Astrocyte (in vitro differentiated cells and primary cell): Measurements from ENCODE around the gene PANX3. TPM values are rescaled to one million over a fixed set of nuclear protein-coding genes. Genes with fewer than 3 reads are reported as not detected.

ENCODE experiments used
- DNase-seq: peaks from one replicate; pipeline ENCODE4 v3.0.0-alpha.2; 2010; ENCODE audit warnings: low read depth
- FAIRE-seq: peaks from 2 replicates; lab custom pipeline; 2011; peaks lifted over from hg19 to GRCh38; lab: Jason Lieb, UNC
- H2AFZ ChIP-seq: 2 replicates; pipeline ENCODE4 v1.6.0; 2012; ENCODE audit warnings: low read depth, low read length, inconsistent platforms
- H3K27ac ChIP-seq: 2 replicates; pipeline ENCODE4 v1.5.1; 2011; ENCODE audit warnings: low read depth, low read length, inconsistent platforms
- H3K27me3 ChIP-seq: 2 replicates; pipeline ENCODE4 v1.6.0; 2011; ENCODE audit warnings: low read length, inconsistent platforms; ENCODE audit not compliant: insufficient read depth
- H3K36me3 ChIP-seq: 2 replicates; pipeline ENCODE4 v1.5.1; 2011; ENCODE audit warnings: low read length, inconsistent platforms; ENCODE audit not compliant: insufficient read depth
- H3K4me1 ChIP-seq: 2 replicates; pipeline ENCODE4 v1.5.1; 2011; ENCODE audit warnings: low read length, inconsistent platforms; ENCODE audit not compliant: insufficient read depth
- H3K4me2 ChIP-seq: 2 replicates; pipeline ENCODE4 v1.6.0; 2012; ENCODE audit warnings: low read length, inconsistent platforms
- H3K4me3 ChIP-seq: 2 replicates; pipeline ENCODE4 v1.5.1; 2011; ENCODE audit warnings: low read depth, mild to moderate bottlenecking, low read length, inconsistent platforms; ENCODE audit not compliant: insufficient read depth
- H3K79me2 ChIP-seq: 2 replicates; pipeline ENCODE4 v1.6.0; 2012; ENCODE audit warnings: mild to moderate bottlenecking, low read length, inconsistent platforms; ENCODE audit not compliant: insufficient read depth
- H3K9ac ChIP-seq: 2 replicates; pipeline ENCODE4 v1.6.0; 2012; ENCODE audit warnings: mild to moderate bottlenecking, low read length, inconsistent platforms
- H3K9me3 ChIP-seq: 2 replicates; pipeline ENCODE4 v1.5.1; 2012; ENCODE audit warnings: low read depth, mild to moderate bottlenecking, low read length, inconsistent platforms; ENCODE audit not compliant: insufficient read depth
- H4K20me1 ChIP-seq: 2 replicates; pipeline ENCODE4 v1.6.0; 2012; ENCODE audit warnings: low read length, inconsistent platforms; ENCODE audit not compliant: insufficient read depth
- H3K27ac Mint-ChIP-seq: one replicate; pipeline ENCODE4 v1.8.0; 2021; ENCODE audit warnings: mild to moderate bottlenecking, mixed read lengths; ENCODE audit not compliant: unreplicated experiment
- H3K27me3 Mint-ChIP-seq: one replicate; pipeline ENCODE4 v1.8.0; 2021; ENCODE audit warnings: low read depth, mixed read lengths; ENCODE audit not compliant: unreplicated experiment
- H3K36me3 Mint-ChIP-seq: one replicate; pipeline ENCODE4 v1.8.0; 2021; ENCODE audit warnings: low read depth, mixed read lengths; ENCODE audit not compliant: unreplicated experiment
- H3K4me1 Mint-ChIP-seq: one replicate; pipeline ENCODE4 v1.8.0; 2021; ENCODE audit warnings: low read depth, mixed read lengths; ENCODE audit not compliant: unreplicated experiment
- H3K4me3 Mint-ChIP-seq: one replicate; pipeline ENCODE4 v1.8.0; 2021; ENCODE audit warnings: mild to moderate bottlenecking, moderate library complexity, mixed read lengths; ENCODE audit not compliant: unreplicated experiment
- H3K9me3 Mint-ChIP-seq: one replicate; pipeline ENCODE4 v1.8.0; 2021; ENCODE audit warnings: mild to moderate bottlenecking, mixed read lengths; ENCODE audit not compliant: unreplicated experiment
- CTCF ChIP-seq: IDR thresholded peaks from 2 replicates; pipeline ENCODE4 v1.5.1; 2011; ENCODE audit warnings: low read depth, mild to moderate bottlenecking, inconsistent platforms, low read length, moderate library complexity; ENCODE audit not compliant: insufficient read depth
- EZH2 ChIP-seq: IDR thresholded peaks from 2 replicates; pipeline ENCODE4 v1.6.1; 2012; ENCODE audit warnings: mild to moderate bottlenecking, low read length, inconsistent platforms; ENCODE audit not compliant: insufficient read depth
- total RNA-seq: library from RNA; stranded (reverse); gene quantifications from 2 replicates; pipeline ENCODE4 v1.2.1, GENCODE V29; 2021

Gene PANX3
- total RNA-seq, 1 donor from 2014 or later, result not detected

DNA sequence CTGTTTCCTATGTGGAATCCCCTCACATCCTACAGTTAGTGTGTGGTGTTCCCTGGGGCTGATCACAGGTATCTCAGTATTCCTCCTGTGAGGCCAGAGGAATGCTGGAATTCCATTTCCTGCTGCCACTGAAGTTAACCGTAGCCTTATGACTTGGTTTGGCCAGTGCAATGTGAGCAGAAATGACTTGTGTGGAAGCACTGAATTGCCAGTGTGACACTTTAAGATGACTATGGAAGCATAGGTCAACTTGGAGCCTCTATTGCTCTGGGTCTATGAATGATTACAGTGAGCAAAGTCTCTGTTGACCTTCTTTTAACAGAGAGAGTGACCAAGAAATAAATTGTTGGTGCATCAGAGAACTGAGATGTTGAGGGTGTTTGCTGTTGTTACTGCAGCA is 28.0 kb downstream of the PANX3 start:
- Mint-ChIP-seq H3K27ac (no peak overlapping the region), H3K9me3 (peaks cover 1% of the 10 kb centered on the region), H3K4me3 (no peak overlapping the region), H3K27me3 (no peaks in the 10 kb centered on the region), H3K4me1 (peaks cover 13% of the 10 kb centered on the region), H3K36me3 (peaks cover 5% of the 10 kb centered on the region)
- Histone ChIP-seq H3K79me2 (no peaks in the 10 kb centered on the region), H4K20me1 (peaks cover 2% of the 10 kb centered on the region), H3K4me2 (no peak overlapping the region), H3K36me3 (peaks cover 12% of the 10 kb centered on the region), H3K27me3 (no peaks in the 10 kb centered on the region), H3K4me1 (peaks cover 9% of the 10 kb centered on the region), H3K4me3 (no peak overlapping the region), H2AFZ (no peak overlapping the region), H3K9me3 (no peaks in the 10 kb centered on the region), H3K27ac (no peak overlapping the region), H3K9ac (no peak overlapping the region)
- DNase-seq (no peak), FAIRE-seq (no peak)
- TF ChIP-seq EZH2 (no peak), CTCF (no peak)

GRCh38 chr11:124640666-124641065 is 29.4 kb downstream of the PANX3 start:
- Histone ChIP-seq H3K4me2 (no peak overlapping the region), H3K9ac (no peak overlapping the region)

More at GRCh38 chr11:124640666-124641065, 29.4 kb downstream of the PANX3 start:
- FAIRE-seq (no peak), DNase-seq (no peak)
- Histone ChIP-seq H3K27ac (no peak overlapping the region), H2AFZ (no peak overlapping the region), H3K79me2 (no peaks in the 10 kb centered on the region), H3K27me3 (no peaks in the 10 kb centered on the region), H4K20me1 (peaks cover 2% of the 10 kb centered on the region), H3K4me1 (peaks cover 18% of the 10 kb centered on the region), H3K36me3 (peaks cover 5% of the 10 kb centered on the region), H3K9me3 (no peaks in the 10 kb centered on the region), H3K4me3 (no peak overlapping the region)
- peaks cover 5% of the 10 kb centered on the region for H3K36me3 Mint-ChIP-seq
- peaks cover 1% of the 10 kb centered on the region for H3K9me3 Mint-ChIP-seq
- no peak overlapping the region for H3K27ac Mint-ChIP-seq
- H3K4me1 Mint-ChIP-seq, result peaks cover 16% of the 10 kb centered on the region
- H3K4me3 Mint-ChIP-seq, result no peak overlapping the region
- H3K27me3 Mint-ChIP-seq, result no peaks in the 10 kb centered on the region
- TF ChIP-seq EZH2 (no peak), CTCF (no peak)
